Measurements from ENCODE around the gene ADAMTS7.
A peak's percentile ranks its signal among the peaks of the same experiment; 100 is the strongest.

The ADAMTS7 gene, protein sequence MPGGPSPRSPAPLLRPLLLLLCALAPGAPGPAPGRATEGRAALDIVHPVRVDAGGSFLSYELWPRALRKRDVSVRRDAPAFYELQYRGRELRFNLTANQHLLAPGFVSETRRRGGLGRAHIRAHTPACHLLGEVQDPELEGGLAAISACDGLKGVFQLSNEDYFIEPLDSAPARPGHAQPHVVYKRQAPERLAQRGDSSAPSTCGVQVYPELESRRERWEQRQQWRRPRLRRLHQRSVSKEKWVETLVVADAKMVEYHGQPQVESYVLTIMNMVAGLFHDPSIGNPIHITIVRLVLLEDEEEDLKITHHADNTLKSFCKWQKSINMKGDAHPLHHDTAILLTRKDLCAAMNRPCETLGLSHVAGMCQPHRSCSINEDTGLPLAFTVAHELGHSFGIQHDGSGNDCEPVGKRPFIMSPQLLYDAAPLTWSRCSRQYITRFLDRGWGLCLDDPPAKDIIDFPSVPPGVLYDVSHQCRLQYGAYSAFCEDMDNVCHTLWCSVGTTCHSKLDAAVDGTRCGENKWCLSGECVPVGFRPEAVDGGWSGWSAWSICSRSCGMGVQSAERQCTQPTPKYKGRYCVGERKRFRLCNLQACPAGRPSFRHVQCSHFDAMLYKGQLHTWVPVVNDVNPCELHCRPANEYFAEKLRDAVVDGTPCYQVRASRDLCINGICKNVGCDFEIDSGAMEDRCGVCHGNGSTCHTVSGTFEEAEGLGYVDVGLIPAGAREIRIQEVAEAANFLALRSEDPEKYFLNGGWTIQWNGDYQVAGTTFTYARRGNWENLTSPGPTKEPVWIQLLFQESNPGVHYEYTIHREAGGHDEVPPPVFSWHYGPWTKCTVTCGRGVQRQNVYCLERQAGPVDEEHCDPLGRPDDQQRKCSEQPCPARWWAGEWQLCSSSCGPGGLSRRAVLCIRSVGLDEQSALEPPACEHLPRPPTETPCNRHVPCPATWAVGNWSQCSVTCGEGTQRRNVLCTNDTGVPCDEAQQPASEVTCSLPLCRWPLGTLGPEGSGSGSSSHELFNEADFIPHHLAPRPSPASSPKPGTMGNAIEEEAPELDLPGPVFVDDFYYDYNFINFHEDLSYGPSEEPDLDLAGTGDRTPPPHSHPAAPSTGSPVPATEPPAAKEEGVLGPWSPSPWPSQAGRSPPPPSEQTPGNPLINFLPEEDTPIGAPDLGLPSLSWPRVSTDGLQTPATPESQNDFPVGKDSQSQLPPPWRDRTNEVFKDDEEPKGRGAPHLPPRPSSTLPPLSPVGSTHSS (N-terminal part only)

DNA sequence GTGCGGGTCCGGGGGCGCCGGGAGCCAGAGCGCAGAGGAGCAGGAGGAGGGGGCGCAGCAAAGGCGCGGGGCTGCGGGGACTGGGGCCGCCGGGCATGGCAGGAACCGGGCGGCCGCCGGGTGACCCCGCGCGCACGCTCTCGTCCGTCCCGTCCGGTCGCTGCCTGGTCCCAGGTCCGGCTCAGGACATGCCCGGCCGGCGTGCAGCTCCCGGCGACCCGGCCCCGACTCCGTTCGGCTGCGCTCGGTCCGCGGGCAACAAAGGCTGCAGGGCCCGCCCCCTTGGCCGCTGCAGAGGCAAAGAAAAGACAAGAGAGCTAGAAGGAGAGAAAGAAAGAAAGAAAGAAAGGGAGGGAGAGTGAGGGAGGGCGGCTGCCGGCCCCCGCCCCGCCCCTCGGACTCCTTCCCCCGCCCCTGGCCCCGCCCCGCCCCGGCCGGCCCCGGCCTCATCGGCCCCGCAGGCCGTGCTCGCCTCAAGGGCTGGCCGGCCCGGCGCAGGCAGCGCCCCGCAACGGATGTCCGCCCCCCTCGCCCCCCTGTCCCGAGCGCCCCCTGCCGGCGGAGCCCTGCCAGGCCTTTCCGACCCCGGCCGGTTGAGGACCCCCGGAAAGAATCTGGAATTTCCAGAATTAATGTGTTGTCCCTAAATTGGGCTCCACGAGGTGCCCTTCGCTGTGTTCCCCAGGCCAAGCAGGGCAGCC is at the start of gene ADAMTS7:
TSS of gene ADAMTS7 (minus strand) at position 341 of the 701 bp plus-strand sequence. CDS start at position 97, 244 bp downstream.
- H3K27me3 ChIP-seq (ENCODE audit: insufficient read depth, low read depth, severe bottlenecking), result no peaks in the 10 kb centered on the region
- TF ChIP-seq, protein P1, sequence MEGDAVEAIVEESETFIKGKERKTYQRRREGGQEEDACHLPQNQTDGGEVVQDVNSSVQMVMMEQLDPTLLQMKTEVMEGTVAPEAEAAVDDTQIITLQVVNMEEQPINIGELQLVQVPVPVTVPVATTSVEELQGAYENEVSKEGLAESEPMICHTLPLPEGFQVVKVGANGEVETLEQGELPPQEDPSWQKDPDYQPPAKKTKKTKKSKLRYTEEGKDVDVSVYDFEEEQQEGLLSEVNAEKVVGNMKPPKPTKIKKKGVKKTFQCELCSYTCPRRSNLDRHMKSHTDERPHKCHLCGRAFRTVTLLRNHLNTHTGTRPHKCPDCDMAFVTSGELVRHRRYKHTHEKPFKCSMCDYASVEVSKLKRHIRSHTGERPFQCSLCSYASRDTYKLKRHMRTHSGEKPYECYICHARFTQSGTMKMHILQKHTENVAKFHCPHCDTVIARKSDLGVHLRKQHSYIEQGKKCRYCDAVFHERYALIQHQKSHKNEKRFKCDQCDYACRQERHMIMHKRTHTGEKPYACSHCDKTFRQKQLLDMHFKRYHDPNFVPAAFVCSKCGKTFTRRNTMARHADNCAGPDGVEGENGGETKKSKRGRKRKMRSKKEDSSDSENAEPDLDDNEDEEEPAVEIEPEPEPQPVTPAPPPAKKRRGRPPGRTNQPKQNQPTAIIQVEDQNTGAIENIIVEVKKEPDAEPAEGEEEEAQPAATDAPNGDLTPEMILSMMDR (IDR thresholded peaks at IDR 0.05; ENCODE audit: low read depth, low read length), result peak; percentile 62
- H3K36me3 ChIP-seq, result no peaks in the 10 kb centered on the region
- peak within 1 kb of the TSS; percentile 59 for H3K4me3 ChIP-seq (ENCODE audit: low read depth, low read length)
- peak; percentile 85 for DNase-seq
- peaks cover 3% of the 10 kb centered on the region for H3K9me3 ChIP-seq (ENCODE audit: severe bottlenecking)
- H3K27ac ChIP-seq, result peak within 1 kb of the TSS; percentile 64

DNA sequence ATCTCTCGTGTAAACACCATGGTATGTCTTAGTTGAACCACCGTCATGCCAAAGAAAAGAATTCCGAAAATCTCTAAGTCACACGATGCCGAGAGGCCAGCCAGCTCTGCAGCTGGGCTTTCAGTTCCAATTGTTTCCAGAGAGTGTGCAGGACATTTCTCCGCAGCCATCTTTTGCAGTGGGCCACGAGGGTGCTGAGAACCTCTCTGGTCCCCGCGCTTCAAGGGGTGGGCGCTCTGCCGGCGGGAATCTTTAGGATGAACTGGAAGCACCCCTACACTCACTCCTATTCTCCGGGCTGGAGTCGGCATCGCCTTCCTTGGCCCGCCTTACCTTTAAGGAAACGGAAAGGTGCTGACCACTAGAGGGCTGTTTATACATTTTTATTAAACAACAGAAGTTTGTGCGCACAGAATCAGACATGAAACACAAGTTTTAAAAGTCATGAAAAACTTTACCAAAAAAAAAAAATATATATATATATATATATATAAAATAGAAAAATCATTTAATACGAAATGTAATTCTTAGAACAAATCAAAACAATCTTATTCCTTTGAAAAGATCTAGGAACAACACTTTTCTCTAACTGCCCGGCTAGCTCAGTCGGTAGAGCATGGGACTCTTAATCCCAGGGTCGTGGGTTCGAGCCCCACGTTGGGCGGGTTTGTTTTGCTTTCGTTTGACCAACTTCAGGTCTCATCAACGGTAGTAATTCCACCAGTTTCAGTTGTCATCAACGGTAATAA is 48.9 kb upstream of the ADAMTS7 start:
- Histone ChIP-seq H3K4me3 (ENCODE audit: low read depth, low read length) (peak overlapping the region; percentile 62), H3K9me3 (ENCODE audit: severe bottlenecking) (no peaks in the 10 kb centered on the region), H3K27me3 (ENCODE audit: insufficient read depth, low read depth, severe bottlenecking) (no peaks in the 10 kb centered on the region), H3K36me3 (no peaks in the 10 kb centered on the region), H3K27ac (peak overlapping the region; percentile 58)
- TF ChIP-seq, protein P1 (IDR thresholded peaks at IDR 0.05; ENCODE audit: low read depth, low read length), result peak; percentile 40
- peak; percentile 87 for DNase-seq

DNA sequence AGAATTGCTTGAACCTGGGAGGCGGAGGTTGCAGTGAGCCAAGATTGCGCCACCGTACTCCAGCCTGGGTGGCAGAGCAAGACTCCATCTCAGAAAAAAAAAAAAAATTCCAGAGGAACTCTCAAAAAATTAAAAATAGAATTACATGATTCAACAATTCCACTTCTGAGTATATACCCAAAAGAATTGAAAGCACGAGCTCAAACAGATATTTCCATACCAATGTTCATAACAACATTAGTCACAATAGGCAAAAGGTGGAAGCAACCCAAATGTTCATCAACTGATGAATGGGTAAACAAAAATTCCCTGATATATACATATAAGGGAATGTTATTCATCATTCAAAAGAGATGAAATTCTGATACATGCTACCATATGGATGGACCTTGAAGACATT is 44.5 kb upstream of the ADAMTS7 start:
- Histone ChIP-seq H3K36me3 (no peaks in the 10 kb centered on the region), H3K27me3 (ENCODE audit: insufficient read depth, low read depth, severe bottlenecking) (no peaks in the 10 kb centered on the region), H3K9me3 (ENCODE audit: severe bottlenecking) (no peaks in the 10 kb centered on the region), H3K4me3 (ENCODE audit: low read depth, low read length) (no peak overlapping the region), H3K27ac (no peak overlapping the region)
- TF ChIP-seq, protein P1 (IDR thresholded peaks at IDR 0.05; ENCODE audit: low read depth, low read length), result no peak
- DNase-seq, result no peak

GRCh38 chr15:78854833-78855372 is 43.6 kb upstream of the ADAMTS7 start:
- Histone ChIP-seq H3K9me3 (ENCODE audit: severe bottlenecking) (no peaks in the 10 kb centered on the region), H3K36me3 (no peaks in the 10 kb centered on the region), H3K4me3 (ENCODE audit: low read depth, low read length) (no peak overlapping the region), H3K27ac (no peak overlapping the region), H3K27me3 (ENCODE audit: insufficient read depth, low read depth, severe bottlenecking) (no peaks in the 10 kb centered on the region)
- TF ChIP-seq, protein P1 (IDR thresholded peaks at IDR 0.05; ENCODE audit: low read depth, low read length), result no peak
- DNase-seq, result no peak

All from WERI-Rb-1 (cell line).